ENCODE data around the gene BBOF1.

- TF ChIP-seq CTCF (IDR thresholded peaks at IDR 0.05) (no peak), POLR2A (IDR thresholded peaks at IDR 0.05) (no peak)
These were observed 3.2 kb upstream of the BBOF1 start for GRCh38 chr14:74015963-74016362.

Measured in esophagus squamous epithelium (tissue), 4 donors.